NCI-H2196 treated with DMSO at 0.1 percent for 48 hours (cell line): ENCODE measurements around the gene TBC1D22A.

Experiments
- DNase-seq: peaks from one replicate; lab custom pipeline; 2025; ENCODE audit not compliant: unreplicated experiment; lab: John Stamatoyannopoulos, UW

TBC1D22A gene

DNA sequence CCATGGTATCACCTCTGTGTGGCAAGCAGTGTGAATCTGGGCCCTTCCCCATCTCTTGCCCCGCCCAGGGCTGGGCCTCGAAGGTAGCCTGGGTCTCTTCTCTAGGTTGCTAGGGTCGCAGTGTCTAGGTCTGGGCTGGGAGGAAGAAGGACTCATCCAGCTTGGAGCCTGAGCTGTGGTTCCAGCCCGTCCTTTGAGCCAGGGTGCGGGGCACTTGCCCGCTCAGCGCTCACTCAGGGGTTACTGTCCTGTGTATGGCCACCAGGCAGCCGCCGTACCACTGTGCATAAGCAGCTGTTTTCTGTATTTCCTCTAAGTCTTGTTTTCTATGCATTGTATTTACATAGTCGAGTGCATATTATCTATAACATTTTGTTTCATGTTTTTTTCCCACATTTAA is 160.9 kb downstream of the TBC1D22A start:
- DNase-seq: no peak

DNA sequence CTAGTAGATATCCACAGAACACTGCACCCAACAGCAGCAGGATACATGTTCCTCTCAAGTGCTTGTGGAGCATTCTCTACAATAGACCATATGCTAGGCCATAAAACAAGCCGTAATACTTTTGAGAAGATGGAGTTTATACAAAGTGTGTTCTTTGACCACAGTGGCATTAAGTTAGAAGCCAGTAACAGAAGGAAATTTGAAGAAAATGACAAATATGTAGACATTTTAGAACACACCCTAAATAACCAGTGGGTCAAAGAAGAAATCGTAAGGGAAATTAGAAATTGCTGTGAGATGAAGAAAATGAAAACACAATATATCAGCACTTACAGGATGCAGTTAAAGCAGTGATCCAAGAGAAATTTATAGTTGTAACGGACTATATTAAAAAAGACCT is 163.4 kb downstream of the TBC1D22A start:
- DNase-seq: no peak

DNA sequence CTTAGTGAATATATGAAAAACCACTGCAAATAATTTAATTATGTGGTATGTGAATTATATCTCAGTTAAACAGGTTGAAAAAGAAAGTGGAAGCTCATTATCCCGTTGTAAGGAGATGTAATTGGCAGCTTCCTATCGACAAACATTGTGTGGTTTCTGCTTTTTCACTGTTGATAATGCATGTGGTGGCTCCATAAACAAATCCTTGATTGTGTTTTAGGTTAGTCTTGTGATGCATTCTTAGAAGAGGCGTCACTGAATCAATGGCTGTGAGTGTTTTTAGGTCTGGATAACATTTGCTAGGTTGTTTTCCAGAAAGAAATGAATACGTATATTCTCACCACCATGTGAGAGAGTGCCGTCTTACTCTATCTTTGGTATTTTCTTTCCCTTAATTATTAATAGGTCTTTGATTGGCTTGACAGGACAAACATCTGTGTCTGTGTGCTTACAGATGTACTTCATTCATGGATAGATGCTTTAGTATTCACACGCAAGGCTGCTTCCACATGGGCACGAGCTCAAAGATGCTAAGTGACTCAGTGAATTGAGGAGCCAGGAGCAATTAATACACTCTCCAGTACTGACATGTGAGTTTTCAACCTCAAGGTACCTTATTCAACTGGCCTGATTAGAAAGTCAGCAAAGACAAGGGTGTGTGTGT is 166.7 kb downstream of the TBC1D22A start:
- DNase-seq: no peak

DNA sequence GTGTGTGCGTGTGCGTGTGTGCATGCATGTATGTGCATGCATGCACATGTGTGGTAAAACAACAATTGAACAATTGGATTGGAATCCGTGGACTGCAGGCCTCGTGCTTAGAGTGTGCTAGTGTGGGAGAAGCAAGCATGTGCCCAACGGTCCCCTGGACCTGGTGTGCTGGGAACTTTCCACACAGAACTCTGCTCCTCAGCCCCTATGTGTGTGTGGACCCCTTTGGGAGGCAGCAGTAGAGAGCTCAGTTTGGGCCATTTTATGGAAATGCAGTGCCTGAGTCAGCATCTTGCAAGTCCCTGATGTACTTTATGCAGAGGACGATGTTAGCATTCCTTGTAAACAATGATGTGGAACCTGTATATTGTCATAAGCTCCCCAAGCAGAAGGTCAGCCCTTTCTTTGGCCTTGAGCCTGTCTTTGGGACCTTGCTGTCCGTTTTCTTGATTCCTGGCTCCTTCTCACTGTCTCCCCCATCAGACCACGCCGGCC is 167.3 kb downstream of the TBC1D22A start:
- no peak for DNase-seq

DNA sequence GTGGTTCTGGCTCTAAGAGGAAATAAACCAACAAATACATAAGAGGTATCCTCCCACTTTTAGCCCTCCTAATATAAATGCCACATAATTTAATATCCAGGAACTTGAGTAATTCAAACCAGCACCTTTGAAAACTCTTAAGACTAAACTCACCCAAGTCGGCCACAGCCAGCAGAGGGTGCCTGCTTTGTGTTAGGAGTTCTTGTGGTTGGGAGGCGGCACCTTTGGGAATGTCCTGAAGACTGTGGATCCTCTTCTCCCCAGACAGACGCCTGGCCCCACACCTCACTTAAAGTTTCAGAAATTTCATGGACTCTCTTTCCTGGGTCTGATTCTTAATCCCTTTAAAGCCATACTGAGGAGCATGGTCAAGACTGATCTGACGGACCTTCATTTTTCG is 169.0 kb downstream of the TBC1D22A start:
- no peak for DNase-seq

DNA sequence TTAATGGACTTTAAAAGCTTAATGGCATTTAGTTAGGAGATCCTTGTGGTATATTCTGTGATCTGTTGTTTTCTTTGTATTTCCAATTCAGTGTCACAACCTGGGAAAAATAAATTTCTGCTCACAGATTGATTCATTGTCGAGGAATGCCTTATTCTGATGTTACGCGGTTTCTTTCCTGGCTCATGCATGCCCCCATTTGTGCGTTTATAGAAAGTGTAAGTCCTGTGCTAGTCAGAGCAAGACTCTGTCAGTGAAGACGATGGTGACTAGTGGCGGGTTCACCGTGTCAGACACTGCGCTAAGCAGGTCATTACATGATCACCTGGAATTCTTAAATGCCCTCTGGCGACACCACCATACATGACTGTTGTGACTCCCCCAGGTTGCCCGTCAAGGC is 169.4 kb downstream of the TBC1D22A start:
- no peak for DNase-seq

DNA sequence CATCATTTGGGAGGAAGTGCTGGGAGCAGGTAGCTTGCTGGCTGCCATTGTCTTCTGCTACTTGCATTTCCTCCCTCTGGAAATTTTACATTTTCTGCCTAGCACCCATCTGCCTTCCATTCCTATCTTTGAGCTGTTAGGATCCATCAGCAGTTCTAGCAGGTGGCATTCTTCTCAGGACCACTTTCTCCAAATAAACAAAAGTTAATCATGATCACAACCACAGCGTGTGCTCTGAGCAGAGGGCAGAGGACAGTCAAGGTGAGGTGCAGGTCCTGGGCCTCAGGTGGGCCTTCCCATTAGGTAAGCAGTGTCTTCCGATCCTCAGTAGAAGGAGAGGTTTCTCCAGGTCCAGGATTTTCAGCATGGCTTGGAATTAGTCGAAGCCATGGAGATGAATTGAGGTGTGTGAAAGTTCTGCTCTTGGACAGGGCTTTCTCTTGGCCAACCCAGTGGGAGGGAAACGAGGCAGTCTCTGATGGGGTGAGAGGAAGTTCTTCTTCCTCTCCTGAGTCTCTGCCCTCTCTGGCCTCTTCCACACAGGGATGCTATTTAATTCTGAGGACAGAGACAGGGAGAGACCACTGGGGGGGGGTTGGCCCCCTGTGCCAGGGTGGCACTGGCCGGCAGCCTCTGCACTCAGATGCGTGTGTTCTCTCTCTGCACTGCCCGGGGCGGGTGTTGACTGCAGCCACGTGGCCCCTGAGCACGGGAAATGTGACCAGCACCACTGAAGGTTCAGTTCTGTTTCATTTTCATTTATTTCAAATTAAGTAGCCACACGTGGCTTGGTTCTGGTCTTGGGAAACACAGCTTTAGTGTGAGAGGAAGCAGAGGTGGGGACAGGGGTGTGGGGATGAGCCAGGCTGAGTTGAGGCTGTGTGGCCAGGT is 170.8 kb downstream of the TBC1D22A start:
- DNase-seq: no peak

DNA sequence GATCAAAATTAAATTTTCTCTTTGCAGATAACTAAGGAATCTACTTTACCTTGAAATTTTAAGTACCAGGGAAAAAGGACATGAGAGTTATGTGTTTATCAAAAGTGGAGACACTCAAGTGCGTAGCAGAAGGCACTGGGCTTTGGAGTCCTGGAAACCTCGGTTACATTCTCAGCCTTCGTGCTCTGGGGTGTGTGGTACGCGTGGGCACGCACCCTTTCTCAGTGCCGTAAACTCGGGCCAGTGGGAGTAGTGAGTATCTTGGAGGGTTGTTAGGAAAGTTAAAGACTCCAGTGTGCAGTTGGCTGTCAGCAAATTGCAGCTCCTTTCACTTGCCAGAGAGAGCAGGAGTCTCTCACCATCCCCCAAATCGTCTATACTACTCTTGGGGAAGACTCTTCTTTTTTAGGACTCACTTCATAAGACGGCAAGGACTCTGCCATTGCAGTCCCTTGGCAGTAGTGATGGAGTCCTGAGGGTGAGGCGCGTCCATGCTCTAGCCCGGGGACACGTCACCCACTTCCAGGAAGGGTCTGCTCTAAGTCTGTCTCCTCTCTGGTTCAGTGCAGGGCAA is 171.8 kb downstream of the TBC1D22A start:
- no peak for DNase-seq

DNA sequence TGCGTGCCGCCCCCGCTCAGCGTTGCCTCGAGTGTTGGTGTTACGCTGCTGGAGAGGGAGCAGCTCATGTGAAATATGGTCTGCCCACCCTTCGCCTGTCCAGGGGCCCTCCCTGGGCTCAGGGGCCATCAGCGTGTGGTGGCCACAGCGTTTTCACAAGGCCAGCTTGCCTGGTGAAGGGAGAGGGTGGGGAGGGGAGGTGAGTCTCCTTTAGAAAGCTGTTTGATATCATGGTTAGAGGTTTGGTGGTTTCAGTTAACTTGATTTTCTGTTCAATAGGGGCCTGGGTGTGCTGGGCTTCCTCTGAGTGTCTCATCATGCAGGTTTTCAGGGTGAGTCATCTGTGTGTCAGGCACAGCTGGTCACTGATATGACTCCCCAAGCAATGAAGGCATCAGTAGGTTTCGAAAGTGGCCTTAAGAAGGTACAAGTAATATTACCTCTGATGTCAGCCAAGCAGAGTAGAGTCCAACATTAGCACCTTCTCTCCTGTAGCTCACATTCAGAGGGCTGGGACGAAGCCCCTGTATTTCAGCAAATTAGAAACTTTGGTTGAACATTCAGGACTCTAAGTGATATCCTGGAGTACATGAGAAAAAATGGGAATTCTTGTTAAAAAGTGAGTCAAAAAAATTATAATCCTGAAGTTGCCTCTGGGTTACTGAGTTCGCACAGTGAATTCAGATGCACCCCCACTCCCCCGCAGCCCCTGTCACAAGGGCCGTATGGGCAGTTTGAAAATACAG is 172.5 kb downstream of the TBC1D22A start:
- DNase-seq: no peak

DNA sequence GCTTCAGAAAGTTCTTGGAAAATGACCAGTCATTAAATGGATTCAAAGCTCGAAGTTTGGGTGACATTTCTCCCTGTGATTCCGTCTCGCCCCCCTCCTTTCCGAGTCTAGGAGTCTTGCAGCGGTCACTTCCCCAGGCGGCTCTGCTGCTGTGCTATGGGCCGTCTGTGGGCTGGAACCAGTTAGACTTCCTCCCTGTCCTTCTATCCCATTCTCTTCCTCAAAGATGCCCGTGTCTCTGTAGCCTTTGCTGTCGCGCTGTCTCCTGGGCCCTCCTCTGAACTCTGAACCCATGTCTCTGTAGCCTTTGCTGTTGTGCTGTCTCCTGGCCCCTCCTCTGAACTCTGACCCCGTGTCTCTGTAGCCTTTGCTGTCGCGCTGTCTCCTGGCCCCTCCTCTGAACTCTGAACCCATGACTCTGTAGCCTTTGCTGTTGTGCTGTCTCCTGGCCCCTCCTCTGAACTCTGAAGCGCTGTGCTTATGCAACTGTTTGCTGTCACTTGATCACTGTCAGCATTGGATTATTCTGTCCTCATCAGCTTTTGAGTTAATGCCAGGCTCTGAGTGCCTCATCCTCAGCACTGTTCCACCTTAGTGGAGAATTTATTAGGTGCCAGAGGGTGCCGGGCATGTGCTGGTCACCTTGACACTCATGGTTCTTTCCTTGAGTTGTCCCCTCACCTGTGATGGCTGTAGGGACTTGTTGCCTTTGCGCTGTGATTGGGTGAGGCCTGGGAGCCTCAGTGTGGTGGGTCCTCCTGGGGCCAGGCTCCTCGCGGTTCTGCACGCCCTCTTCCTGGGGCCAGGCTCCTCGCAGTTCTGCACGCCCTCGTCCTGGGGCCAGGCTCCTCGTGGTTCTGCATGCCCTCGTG is 173.3 kb downstream of the TBC1D22A start:
- peak; percentile 37 for DNase-seq

DNA sequence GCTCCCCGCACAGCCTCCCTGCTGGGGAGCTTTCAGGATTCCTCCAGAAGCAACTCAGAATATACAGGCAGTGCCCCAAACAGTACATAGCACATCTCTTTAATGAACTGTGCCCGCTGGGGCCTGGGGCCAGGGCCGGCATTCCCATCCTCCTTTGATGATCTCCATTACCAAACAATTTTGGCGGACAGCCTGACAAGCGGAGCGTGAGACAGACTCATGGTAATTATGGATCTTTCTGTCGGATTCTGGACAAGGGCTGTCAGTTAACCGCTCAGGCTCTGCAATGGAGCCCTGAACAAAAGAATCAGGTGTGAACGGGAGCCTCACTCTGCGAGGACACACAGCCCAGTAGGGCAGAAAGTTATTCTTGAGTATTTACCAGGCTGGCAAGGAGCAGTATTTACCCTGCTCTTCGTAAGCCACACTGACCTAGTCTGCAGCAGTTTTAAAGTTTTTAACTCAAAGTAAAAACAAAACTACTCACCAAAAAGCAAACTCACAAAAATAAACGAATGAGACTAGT is 174.0 kb downstream of the TBC1D22A start:
- DNase-seq: peak; percentile 11

DNA sequence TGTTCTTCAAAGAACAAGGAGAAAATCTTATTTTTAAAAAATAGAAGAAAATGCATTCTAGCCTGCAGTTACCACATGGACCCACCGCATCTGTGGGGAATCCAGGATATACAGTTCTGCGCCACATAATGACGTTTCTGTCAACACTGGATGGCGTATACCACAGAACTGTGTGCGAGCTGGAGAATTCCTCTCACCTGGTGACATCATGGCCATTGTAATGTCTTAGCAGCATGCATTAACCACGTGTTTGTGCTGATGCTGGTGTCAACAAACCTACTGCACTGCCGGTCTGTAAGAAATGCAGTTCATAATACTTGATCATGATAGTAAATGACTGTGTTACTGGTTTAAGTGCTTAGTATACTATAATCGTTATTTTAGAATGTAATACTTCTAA is 174.7 kb downstream of the TBC1D22A start:
- no peak for DNase-seq

DNA sequence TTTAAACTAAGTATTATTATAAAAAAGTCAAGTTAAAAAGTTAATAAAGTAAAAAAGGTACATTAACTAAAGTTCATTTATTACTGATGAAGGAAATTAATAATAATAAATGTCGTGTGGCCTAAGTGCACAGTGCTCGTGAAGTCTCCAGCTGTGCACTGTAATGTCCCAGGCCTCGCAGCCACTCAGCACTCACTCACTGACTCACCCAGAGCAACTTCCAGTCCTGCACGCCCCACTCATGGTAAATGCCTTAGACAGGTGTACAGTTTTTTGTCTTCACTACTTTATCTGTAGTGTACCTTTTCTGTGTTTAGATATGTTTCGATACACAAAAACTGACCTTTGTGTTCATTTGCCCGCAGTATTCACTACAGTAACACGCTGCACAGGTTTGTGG is 175.5 kb downstream of the TBC1D22A start:
- no peak for DNase-seq

DNA sequence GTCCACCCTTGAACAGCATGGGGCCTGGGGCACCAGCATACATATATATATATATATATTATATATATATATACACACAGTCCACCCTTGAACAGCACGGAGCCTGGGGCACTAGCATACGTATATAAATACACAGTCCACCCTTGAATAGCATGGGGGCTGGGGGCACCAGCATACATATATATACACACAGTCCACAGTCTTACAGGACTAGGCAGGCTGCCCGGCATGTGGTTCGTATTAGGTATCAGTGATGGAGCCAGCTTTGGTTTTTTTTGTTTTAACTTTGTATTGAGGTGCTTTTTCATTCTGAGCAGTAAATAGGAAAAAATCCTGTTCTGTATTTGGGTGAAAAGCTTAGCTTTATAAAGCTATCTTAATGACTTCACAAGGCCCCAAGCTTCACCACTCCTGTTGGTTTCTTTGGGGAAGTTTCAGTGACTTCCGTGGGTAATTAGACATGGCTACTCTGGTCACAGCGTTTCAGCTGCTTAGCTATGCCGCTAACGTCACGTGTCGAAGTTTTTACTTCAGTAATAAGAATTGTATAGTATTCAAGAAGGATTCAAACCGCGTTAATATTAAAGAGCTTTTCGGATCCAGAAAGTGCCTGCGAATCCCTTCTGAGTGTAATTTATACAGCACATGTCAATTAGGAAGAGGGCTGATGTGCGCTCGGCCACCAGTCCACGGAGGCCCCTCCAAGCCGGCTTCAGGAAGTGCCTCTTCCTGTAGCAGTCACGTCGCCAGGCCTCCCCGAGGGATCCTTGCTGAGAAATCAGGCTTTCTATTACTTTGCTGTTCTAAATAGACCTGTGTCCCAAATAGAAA is 179.7 kb downstream of the TBC1D22A start:
- DNase-seq: no peak

DNA sequence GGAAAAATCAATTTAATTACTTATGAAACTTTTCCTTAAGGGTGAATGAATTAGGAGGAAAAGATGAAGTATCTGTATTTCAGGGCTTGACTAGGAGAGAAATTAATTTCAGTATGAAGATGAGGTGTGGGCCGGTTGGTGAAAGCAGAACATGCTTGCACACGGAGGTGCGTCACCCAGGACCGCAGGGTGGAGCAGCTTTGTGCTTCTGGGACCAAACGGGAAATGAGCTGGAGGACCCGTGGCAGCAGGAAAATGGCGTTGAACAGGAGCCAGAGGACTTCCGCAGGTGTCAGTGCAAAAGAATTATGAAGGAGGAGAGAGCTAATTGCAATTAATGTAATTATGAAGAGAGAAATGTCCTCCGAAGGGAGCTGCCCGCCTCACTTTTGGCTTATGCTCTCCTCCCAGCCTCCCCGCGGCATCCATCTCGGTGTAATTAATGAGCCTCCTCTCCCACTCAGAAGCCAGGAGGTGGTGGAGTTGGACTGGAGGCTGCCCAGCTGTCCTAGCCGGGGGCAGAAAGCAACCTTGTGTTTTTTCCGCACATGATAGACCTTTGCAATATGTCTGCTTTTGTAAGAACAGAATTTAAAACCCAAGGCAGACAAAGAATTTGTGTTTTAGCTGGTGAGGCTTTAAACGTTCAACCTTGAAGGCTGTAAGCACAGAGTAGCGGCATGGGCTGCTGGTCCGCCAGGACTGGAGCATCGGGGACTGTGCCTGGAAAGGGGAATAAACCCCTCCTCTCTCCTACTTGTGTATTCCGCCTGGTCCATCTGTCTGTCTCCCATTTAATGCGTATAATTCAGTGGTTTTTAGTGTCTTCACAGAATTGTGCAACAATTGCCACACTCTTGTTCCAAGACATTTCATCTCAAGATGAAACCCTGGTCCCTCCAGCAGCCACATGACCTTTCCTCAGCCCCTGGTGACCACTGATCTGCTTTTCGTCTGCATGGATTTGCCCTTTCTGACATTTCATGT is 180.6 kb downstream of the TBC1D22A start:
- no peak for DNase-seq

DNA sequence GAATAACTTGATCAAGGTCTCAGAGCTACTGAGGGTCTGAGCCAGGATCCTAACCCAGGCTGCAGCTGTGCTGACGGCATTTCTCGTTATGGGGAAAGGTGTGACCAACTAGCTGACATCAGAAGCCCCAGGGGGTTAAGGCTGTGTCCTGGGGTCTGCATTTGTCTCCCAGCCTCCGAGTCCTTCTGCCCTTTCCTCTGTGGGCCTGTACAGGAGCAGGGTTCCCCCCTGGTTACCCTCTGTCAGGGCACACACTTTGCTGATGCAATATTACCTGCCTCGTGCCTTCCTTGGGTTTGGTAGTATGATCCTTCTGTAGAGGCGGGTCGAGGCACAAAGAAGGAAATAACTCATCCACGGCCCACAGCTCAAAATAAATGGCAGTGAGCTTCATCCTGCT is 183.0 kb downstream of the TBC1D22A start:
- no peak for DNase-seq

DNA sequence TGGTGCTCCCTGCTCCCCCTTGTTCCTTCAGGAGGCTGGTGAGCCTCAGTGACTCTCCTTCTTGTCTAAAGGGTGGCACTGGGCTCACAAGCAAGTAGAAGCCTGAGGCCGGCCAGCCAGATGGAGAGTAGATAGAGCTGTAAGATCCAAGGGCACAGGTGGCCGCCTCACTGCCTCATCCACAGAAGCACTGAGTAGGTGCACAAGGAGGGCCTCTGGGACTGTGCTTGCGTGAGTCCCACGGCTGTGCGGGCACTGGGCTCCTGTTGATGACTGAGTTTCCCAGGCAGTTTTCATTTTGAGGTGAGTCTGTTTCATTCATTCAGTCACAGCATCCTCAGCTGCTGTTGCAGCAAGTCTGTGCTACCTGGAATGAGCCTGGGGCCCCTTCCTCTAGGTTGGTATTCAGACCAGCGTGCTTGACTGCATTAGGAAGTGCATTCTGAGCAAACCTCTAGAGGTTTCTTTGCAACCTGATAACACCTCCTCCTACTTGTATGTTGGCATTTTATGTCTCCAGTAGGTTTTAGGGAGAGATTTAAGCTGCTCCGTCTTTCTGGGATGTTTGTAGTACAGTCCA is 184.0 kb downstream of the TBC1D22A start:
- no peak for DNase-seq
